Astrocyte (in vitro differentiated cells and primary cell): ENCODE measurements around the gene TTC22. TPM values are rescaled to one million over a fixed set of nuclear protein-coding genes. Genes with fewer than 3 reads are reported as not detected.

Source experiments
- DNase-seq: peaks from one replicate; pipeline ENCODE4 v3.0.0-alpha.2; 2010; ENCODE audit warnings: low read depth
- FAIRE-seq: peaks from 2 replicates; lab custom pipeline; 2011; peaks lifted over from hg19 to GRCh38; lab: Jason Lieb, UNC
- H2AFZ ChIP-seq: 2 replicates; pipeline ENCODE4 v1.6.0; 2012; ENCODE audit warnings: low read depth, low read length, inconsistent platforms
- H3K27ac ChIP-seq: 2 replicates; pipeline ENCODE4 v1.5.1; 2011; ENCODE audit warnings: low read depth, low read length, inconsistent platforms
- H3K27me3 ChIP-seq: 2 replicates; pipeline ENCODE4 v1.6.0; 2011; ENCODE audit warnings: low read length, inconsistent platforms; ENCODE audit not compliant: insufficient read depth
- H3K36me3 ChIP-seq: 2 replicates; pipeline ENCODE4 v1.5.1; 2011; ENCODE audit warnings: low read length, inconsistent platforms; ENCODE audit not compliant: insufficient read depth
- H3K4me1 ChIP-seq: 2 replicates; pipeline ENCODE4 v1.5.1; 2011; ENCODE audit warnings: low read length, inconsistent platforms; ENCODE audit not compliant: insufficient read depth
- H3K4me2 ChIP-seq: 2 replicates; pipeline ENCODE4 v1.6.0; 2012; ENCODE audit warnings: low read length, inconsistent platforms
- H3K4me3 ChIP-seq: 2 replicates; pipeline ENCODE4 v1.5.1; 2011; ENCODE audit warnings: low read depth, mild to moderate bottlenecking, low read length, inconsistent platforms; ENCODE audit not compliant: insufficient read depth
- H3K79me2 ChIP-seq: 2 replicates; pipeline ENCODE4 v1.6.0; 2012; ENCODE audit warnings: mild to moderate bottlenecking, low read length, inconsistent platforms; ENCODE audit not compliant: insufficient read depth
- H3K9ac ChIP-seq: 2 replicates; pipeline ENCODE4 v1.6.0; 2012; ENCODE audit warnings: mild to moderate bottlenecking, low read length, inconsistent platforms
- H3K9me3 ChIP-seq: 2 replicates; pipeline ENCODE4 v1.5.1; 2012; ENCODE audit warnings: low read depth, mild to moderate bottlenecking, low read length, inconsistent platforms; ENCODE audit not compliant: insufficient read depth
- H4K20me1 ChIP-seq: 2 replicates; pipeline ENCODE4 v1.6.0; 2012; ENCODE audit warnings: low read length, inconsistent platforms; ENCODE audit not compliant: insufficient read depth
- H3K27ac Mint-ChIP-seq: one replicate; pipeline ENCODE4 v1.8.0; 2021; ENCODE audit warnings: mild to moderate bottlenecking, mixed read lengths; ENCODE audit not compliant: unreplicated experiment
- H3K27me3 Mint-ChIP-seq: one replicate; pipeline ENCODE4 v1.8.0; 2021; ENCODE audit warnings: low read depth, mixed read lengths; ENCODE audit not compliant: unreplicated experiment
- H3K36me3 Mint-ChIP-seq: one replicate; pipeline ENCODE4 v1.8.0; 2021; ENCODE audit warnings: low read depth, mixed read lengths; ENCODE audit not compliant: unreplicated experiment
- H3K4me1 Mint-ChIP-seq: one replicate; pipeline ENCODE4 v1.8.0; 2021; ENCODE audit warnings: low read depth, mixed read lengths; ENCODE audit not compliant: unreplicated experiment
- H3K4me3 Mint-ChIP-seq: one replicate; pipeline ENCODE4 v1.8.0; 2021; ENCODE audit warnings: mild to moderate bottlenecking, moderate library complexity, mixed read lengths; ENCODE audit not compliant: unreplicated experiment
- H3K9me3 Mint-ChIP-seq: one replicate; pipeline ENCODE4 v1.8.0; 2021; ENCODE audit warnings: mild to moderate bottlenecking, mixed read lengths; ENCODE audit not compliant: unreplicated experiment
- EZH2 ChIP-seq: IDR thresholded peaks from 2 replicates; pipeline ENCODE4 v1.6.1; 2012; ENCODE audit warnings: mild to moderate bottlenecking, low read length, inconsistent platforms; ENCODE audit not compliant: insufficient read depth
- total RNA-seq: library from RNA; stranded (reverse); gene quantifications from 2 replicates; pipeline ENCODE4 v1.2.1, GENCODE V29; 2021
- TF ChIP-seq, protein P1 (sequence below): IDR thresholded peaks from 2 replicates; pipeline ENCODE4 v1.5.1; 2011; ENCODE audit warnings: low read depth, mild to moderate bottlenecking, inconsistent platforms, low read length, moderate library complexity; ENCODE audit not compliant: insufficient read depth

The TTC22 gene
- total RNA-seq, 1 donor from 2014 or later, result not detected

- Mint-ChIP-seq H3K4me1 (no peaks in the 10 kb centered on the region), H3K27me3 (peaks cover 21% of the 10 kb centered on the region), H3K9me3 (no peaks in the 10 kb centered on the region), H3K4me3 (no peak overlapping the region), H3K36me3 (no peaks in the 10 kb centered on the region), H3K27ac (no peak overlapping the region)
- no peaks in the 10 kb centered on the region for H3K36me3 ChIP-seq
- DNase-seq (no peak), FAIRE-seq (no peak)
- no peak overlapping the region for H3K4me2 ChIP-seq
- no peaks in the 10 kb centered on the region for H4K20me1 ChIP-seq
- no peak overlapping the region for H2AFZ ChIP-seq
- no peak overlapping the region for H3K27ac ChIP-seq
- TF ChIP-seq, protein P1, sequence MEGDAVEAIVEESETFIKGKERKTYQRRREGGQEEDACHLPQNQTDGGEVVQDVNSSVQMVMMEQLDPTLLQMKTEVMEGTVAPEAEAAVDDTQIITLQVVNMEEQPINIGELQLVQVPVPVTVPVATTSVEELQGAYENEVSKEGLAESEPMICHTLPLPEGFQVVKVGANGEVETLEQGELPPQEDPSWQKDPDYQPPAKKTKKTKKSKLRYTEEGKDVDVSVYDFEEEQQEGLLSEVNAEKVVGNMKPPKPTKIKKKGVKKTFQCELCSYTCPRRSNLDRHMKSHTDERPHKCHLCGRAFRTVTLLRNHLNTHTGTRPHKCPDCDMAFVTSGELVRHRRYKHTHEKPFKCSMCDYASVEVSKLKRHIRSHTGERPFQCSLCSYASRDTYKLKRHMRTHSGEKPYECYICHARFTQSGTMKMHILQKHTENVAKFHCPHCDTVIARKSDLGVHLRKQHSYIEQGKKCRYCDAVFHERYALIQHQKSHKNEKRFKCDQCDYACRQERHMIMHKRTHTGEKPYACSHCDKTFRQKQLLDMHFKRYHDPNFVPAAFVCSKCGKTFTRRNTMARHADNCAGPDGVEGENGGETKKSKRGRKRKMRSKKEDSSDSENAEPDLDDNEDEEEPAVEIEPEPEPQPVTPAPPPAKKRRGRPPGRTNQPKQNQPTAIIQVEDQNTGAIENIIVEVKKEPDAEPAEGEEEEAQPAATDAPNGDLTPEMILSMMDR, result no peak
- no peak for TF ChIP-seq EZH2
- no peaks in the 10 kb centered on the region for H3K79me2 ChIP-seq
- H3K9ac ChIP-seq, result no peak overlapping the region
- H3K27me3 ChIP-seq, result no peaks in the 10 kb centered on the region
- H3K4me3 ChIP-seq, result no peak overlapping the region
- H3K9me3 ChIP-seq, result no peaks in the 10 kb centered on the region
- H3K4me1 ChIP-seq, result no peaks in the 10 kb centered on the region
These were observed 50.5 kb downstream of the TTC22 start for GRCh38 chr1:54750596-54750995.

DNA sequence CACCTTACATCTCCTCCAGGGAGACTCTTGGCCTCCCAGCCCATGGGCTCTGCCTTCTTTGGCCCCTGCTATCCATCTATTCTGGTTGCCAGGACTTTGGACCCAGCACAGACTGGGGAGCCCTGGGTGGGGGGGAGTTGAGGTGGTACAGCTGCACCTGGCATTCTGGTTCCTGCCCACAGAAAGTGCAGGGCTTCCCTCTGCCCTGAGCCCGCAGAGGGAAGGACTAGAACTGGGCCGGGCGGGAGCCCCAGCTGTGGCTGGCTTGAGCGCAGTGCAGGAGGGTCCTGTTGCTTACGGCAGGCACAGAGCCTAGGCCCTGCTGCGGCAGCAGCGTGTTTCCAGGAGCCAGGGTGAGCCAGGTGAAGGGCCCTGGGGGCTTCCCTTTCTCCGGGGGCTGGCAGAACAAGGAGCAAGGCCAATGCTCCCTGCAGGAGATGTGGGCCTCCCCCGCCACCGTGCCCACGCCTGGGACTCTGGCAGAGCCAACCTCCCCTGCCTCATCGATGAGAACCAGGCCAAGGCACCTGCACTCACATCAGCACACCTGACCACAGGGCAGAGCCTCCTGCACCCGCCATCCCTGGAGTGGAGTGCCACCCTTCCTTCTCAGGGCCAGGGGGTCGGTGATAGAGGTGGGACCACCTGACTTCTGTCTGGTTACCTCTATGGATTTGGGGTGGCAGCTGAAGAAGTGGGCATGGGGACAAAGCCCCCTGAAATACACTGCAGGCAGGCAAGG lies 52.9 kb downstream of the TTC22 start:
- no peak for TF ChIP-seq EZH2
- TF ChIP-seq, protein P1, result no peak
- Mint-ChIP-seq H3K4me1 (no peaks in the 10 kb centered on the region), H3K9me3 (no peaks in the 10 kb centered on the region), H3K27ac (no peak overlapping the region), H3K27me3 (peaks cover 21% of the 10 kb centered on the region), H3K4me3 (no peak overlapping the region), H3K36me3 (no peaks in the 10 kb centered on the region)
- FAIRE-seq, result no peak
- Histone ChIP-seq H3K9me3 (no peaks in the 10 kb centered on the region), H3K4me1 (no peaks in the 10 kb centered on the region), H3K4me2 (no peak overlapping the region), H3K4me3 (no peak overlapping the region), H3K9ac (no peak overlapping the region), H3K79me2 (no peaks in the 10 kb centered on the region), H4K20me1 (peaks cover 5% of the 10 kb centered on the region), H3K27ac (no peak overlapping the region), H3K36me3 (no peaks in the 10 kb centered on the region), H3K27me3 (no peaks in the 10 kb centered on the region), H2AFZ (no peak overlapping the region)
- DNase-seq, result no peak

- H3K27me3 Mint-ChIP-seq, result peaks cover 21% of the 10 kb centered on the region
- peaks cover 16% of the 10 kb centered on the region for H3K36me3 ChIP-seq
- peaks cover 11% of the 10 kb centered on the region for H4K20me1 ChIP-seq
- FAIRE-seq, result no peak
- H3K4me1 Mint-ChIP-seq, result peaks cover 3% of the 10 kb centered on the region
- TF ChIP-seq, protein P1, result no peak
- no peak for TF ChIP-seq EZH2
- H3K9ac ChIP-seq, result no peak overlapping the region
- H3K27ac ChIP-seq, result no peak overlapping the region
- H3K27me3 ChIP-seq, result no peaks in the 10 kb centered on the region
- no peak overlapping the region for H3K4me3 ChIP-seq
- H3K4me1 ChIP-seq, result no peaks in the 10 kb centered on the region
- peaks cover 6% of the 10 kb centered on the region for H3K36me3 Mint-ChIP-seq
- H3K79me2 ChIP-seq, result no peaks in the 10 kb centered on the region
- no peak overlapping the region for H3K4me3 Mint-ChIP-seq
- DNase-seq, result no peak
- H3K9me3 Mint-ChIP-seq, result no peaks in the 10 kb centered on the region
- H2AFZ ChIP-seq, result no peak overlapping the region
- H3K9me3 ChIP-seq, result no peaks in the 10 kb centered on the region
- no peak overlapping the region for H3K4me2 ChIP-seq
- H3K27ac Mint-ChIP-seq, result no peak overlapping the region
These were observed 55.3 kb downstream of the TTC22 start for GRCh38 chr1:54745864-54746263.
